ENCODE measurements around the gene CACNA1I. TPM values are rescaled to one million over a fixed set of nuclear protein-coding genes. Genes with fewer than 3 reads are reported as not detected.

The CACNA1I gene
- total and polyA plus RNA-seq, 7 donors: under 0.01 to 0.95 (median 0.15) TPM; not detected in 3

GRCh38 chr22:39649500-39650089 lies 79.0 kb downstream of the CACNA1I start:
- intact Hi-C loops (cut with DNase I): no loop called here
- Histone ChIP-seq H3K27me3 (peaks cover 0 to 25% (median 0%) of the 10 kb centered on the region in 3 donors), H3K36me3 (no peaks in the 10 kb centered on the region), H3K9me3 (no peaks in the 10 kb centered on the region), H3K4me3 (no peak overlapping the region), H3K4me1 (no peaks in the 10 kb centered on the region), H3K27ac (no peak overlapping the region)
- no peak for DNase-seq
- 96% methylated on average over 41 of the region's 41 CpGs for WGBS, 2 donors
- TF ChIP-seq POLR2A (IDR thresholded peaks at IDR 0.05) (no peak), CTCF (IDR thresholded peaks at IDR 0.05) (no peak), EP300 (IDR thresholded peaks at IDR 0.05) (no peak), POLR2AphosphoS5 (IDR thresholded peaks at IDR 0.05) (no peak)

GRCh38 chr22:39651053-39651996 lies 80.8 kb downstream of the CACNA1I start:
- Histone ChIP-seq H3K4me3 (no peak overlapping the region), H3K9me3 (no peaks in the 10 kb centered on the region), H3K27ac (no peak overlapping the region), H3K27me3 (peaks cover 0 to 38% (median 15%) of the 10 kb centered on the region in 3 donors), H3K36me3 (no peaks in the 10 kb centered on the region), H3K4me1 (peaks cover 0 to 6% (median 0%) of the 10 kb centered on the region in 4 donors)
- intact Hi-C loops (cut with DNase I): no loop called here
- no peak for DNase-seq
- 80 to 84% methylated on average over 24 of the region's 24 CpGs for WGBS, 2 donors
- TF ChIP-seq POLR2A (IDR thresholded peaks at IDR 0.05): no peak
- no peak for TF ChIP-seq CTCF (IDR thresholded peaks at IDR 0.05)
- no peak for TF ChIP-seq EP300 (IDR thresholded peaks at IDR 0.05)
- no peak for TF ChIP-seq POLR2AphosphoS5 (IDR thresholded peaks at IDR 0.05)

GRCh38 chr22:39652990-39653786 lies 82.6 kb downstream of the CACNA1I start:
- intact Hi-C loops (cut with DNase I): no loop called here
- no peak for DNase-seq
- no peaks in the 10 kb centered on the region for H3K36me3 ChIP-seq
- TF ChIP-seq POLR2AphosphoS5 (IDR thresholded peaks at IDR 0.05) (no peak), EP300 (IDR thresholded peaks at IDR 0.05) (no peak), CTCF (IDR thresholded peaks at IDR 0.05) (no peak)
- H3K27ac ChIP-seq: no peak overlapping the region
- WGBS, 2 donors: 72 to 73% methylated on average over 16 of the region's 16 CpGs
- no peak overlapping the region for H3K4me3 ChIP-seq
- no peaks in the 10 kb centered on the region for H3K9me3 ChIP-seq
- peaks cover 0 to 56% (median 32%) of the 10 kb centered on the region in 3 donors for H3K27me3 ChIP-seq
- H3K4me1 ChIP-seq: peaks cover 0 to 6% (median 0%) of the 10 kb centered on the region in 4 donors

- Histone ChIP-seq H3K27me3 (peaks cover 0 to 62% (median 36%) of the 10 kb centered on the region in 3 donors), H3K4me1 (peaks cover 0 to 6% (median 0%) of the 10 kb centered on the region in 4 donors), H3K27ac (no peak overlapping the region), H3K4me3 (no peak overlapping the region), H3K9me3 (no peaks in the 10 kb centered on the region), H3K36me3 (no peaks in the 10 kb centered on the region)
- intact Hi-C loops (cut with DNase I): no loop called here
- WGBS, 2 donors: 83 to 88% methylated on average over 3 of the region's 3 CpGs
- TF ChIP-seq POLR2A (IDR thresholded peaks at IDR 0.05): no peak
- no peak for TF ChIP-seq CTCF (IDR thresholded peaks at IDR 0.05)
- TF ChIP-seq POLR2AphosphoS5 (IDR thresholded peaks at IDR 0.05): no peak
- TF ChIP-seq EP300 (IDR thresholded peaks at IDR 0.05): no peak
- DNase-seq: no peak
These were observed 83.2 kb downstream of the CACNA1I start for GRCh38 chr22:39653787-39654077.

Measured in sigmoid colon (tissue), 7 donors.